Testis (tissue), 3 donors: ENCODE data around the gene PEX14. TPM values are rescaled to one million over a fixed set of nuclear protein-coding genes. Genes with fewer than 3 reads are reported as not detected.

Source experiments
- DNase-seq: peaks from one replicate; pipeline ENCODE4 v3.0.0-alpha.2; 2019
- H3K27ac ChIP-seq, 2 donors: fragments of 200-600 bp; sonication (generic); one replicate each; pipeline ENCODE4 v1.5.1; 2019
- H3K27me3 ChIP-seq: fragments of 200-600 bp; sonication (generic); one replicate; pipeline ENCODE4 v1.5.1; 2019
- H3K36me3 ChIP-seq: fragments of 200-600 bp; sonication (generic); one replicate; pipeline ENCODE4 v1.5.1; 2017; ENCODE audit warnings: low read depth; ENCODE audit errors: missing control alignments
- H3K4me1 ChIP-seq: fragments of 200-600 bp; sonication (generic); one replicate; pipeline ENCODE4 v1.5.1; 2019
- H3K4me3 ChIP-seq, 2 donors: fragments of 200-600 bp; sonication (generic); one replicate each; pipeline ENCODE4 v1.5.1; 2017 to 2019
- H3K9me3 ChIP-seq: fragments of 200-600 bp; sonication (generic); one replicate; pipeline ENCODE4 v1.5.1; 2017
- POLR2A ChIP-seq: fragments of 450-650 bp; IDR thresholded peaks from one replicate; pipeline ENCODE4 v1.6.1; 2017; ENCODE audit warnings: antibody characterized with exemption, mild to moderate bottlenecking, moderate library complexity
- WGBS, 2 donors: methylation state at CpG; one replicate each; pipeline ENCODE4 v1.1.5; 2018; 5-methylcytosine and 5-hydroxymethylcytosine counted together
- intact Hi-C: fragments of 100-400 bp; cut with DNase I; formaldehyde crosslinking; loops from one replicate; pipeline ENCODE4 v1.15.1; 2023; ENCODE audit warnings: low total_unique reads
- polyA plus RNA-seq: library from polyadenylated mRNA; stranded (reverse); fragments of 350-450 nt; fragmentation: Illumina TruSeq; extraction: RNeasy Lipid Tissue Mini Kit (QIAGEN cat#74804); gene quantifications from one replicate; pipeline ENCODE4 v1.2.3, GENCODE V29; 2014; ENCODE audit warnings: low read depth, low replicate concordance; ENCODE audit not compliant: insufficient read depth
- total RNA-seq, 2 donors: library from RNA; depleted of rRNA; stranded (reverse); fragments of >200 nt; gene quantifications; one replicate each; pipeline ENCODE4 v1.2.3, GENCODE V29; 2016
- TF ChIP-seq, protein P1 (sequence below), 3 experiments: fragments of 450-650 bp in 2 of 3; fragments of 200-600 bp in 1 of 3; sonication (generic) in 1 of 3; IDR thresholded peaks; one replicate each; pipeline ENCODE4 v1.5.1; 2016 to 2019; ENCODE audit warnings: antibody characterized with exemption in 3 of 3, mild to moderate bottlenecking in 2 of 3, moderate library complexity in 1 of 3

PEX14 gene
- total and polyA plus RNA-seq, 3 donors from 2014 or later: 28.6 to 39.8 (median 30.3) TPM

DNA sequence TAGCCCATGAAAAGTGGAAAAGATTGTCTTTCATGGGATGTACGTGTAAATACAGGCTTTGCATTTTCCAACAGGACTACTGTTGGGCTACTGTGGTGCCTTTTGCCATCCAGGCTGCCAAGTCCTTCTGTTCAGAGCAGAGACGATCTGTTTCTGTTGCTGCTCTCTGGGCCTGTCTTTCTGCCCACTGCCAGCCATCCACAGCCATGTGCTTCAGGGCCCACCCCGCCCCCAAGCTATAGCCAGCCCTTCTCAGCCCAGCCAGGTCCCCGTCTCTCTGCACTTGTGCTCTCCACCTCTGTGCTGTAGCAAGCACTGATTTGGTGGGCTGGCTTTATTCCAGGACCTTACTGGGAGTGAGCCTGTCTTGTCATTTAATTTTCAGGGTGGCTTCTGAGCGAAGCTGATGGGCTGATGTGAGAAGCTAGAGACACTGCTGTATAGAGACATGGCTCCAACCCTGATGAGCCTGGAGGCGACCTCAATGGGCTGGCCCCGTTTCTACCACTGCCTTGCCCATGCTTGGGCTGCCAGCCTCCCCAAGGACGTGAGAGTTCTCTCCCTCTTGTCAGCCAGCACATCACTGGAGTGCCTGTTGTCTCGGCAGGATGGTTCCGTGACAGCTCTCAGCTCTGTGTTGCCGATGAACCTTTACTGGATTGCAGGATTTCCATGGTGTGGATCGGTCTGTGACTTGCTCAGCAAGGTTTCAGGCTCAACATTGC, 137.8 kb downstream of the PEX14 start:
- intact Hi-C loops: no loop called here
- no peak for DNase-seq
- no peak for TF ChIP-seq POLR2A
- TF ChIP-seq, protein P1, sequence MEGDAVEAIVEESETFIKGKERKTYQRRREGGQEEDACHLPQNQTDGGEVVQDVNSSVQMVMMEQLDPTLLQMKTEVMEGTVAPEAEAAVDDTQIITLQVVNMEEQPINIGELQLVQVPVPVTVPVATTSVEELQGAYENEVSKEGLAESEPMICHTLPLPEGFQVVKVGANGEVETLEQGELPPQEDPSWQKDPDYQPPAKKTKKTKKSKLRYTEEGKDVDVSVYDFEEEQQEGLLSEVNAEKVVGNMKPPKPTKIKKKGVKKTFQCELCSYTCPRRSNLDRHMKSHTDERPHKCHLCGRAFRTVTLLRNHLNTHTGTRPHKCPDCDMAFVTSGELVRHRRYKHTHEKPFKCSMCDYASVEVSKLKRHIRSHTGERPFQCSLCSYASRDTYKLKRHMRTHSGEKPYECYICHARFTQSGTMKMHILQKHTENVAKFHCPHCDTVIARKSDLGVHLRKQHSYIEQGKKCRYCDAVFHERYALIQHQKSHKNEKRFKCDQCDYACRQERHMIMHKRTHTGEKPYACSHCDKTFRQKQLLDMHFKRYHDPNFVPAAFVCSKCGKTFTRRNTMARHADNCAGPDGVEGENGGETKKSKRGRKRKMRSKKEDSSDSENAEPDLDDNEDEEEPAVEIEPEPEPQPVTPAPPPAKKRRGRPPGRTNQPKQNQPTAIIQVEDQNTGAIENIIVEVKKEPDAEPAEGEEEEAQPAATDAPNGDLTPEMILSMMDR (IDR thresholded peaks at IDR 0.05): no peak

DNA sequence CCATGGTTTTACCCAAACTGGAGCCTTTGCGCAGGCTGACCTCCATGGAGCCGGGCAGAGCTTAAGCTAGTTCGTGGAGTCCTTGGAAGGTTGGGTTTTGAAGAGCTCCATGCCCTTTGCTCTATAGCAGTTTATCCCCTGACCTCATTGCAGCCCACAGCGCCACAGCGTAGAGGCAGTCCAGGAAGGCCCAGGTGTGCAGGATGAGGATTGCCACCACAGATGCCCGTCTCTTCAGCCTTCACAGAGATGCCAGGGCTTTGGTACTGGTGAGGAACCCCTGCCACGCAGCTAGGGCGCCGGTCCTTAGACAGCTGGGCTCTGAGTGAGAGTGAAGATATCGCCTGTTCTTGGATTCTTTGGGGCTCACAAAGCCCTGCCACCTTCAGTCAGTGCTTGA, 138.6 kb downstream of the PEX14 start:
- no peaks in the 10 kb centered on the region for H3K27me3 ChIP-seq
- TF ChIP-seq, protein P1 (IDR thresholded peaks at IDR 0.05): no peak
- no peak for TF ChIP-seq POLR2A
- no peaks in the 10 kb centered on the region for H3K9me3 ChIP-seq
- 92 to 98% methylated on average over 9 to 10 of the region's 10 CpGs for WGBS, 2 donors
- no peak overlapping the region for H3K4me3 ChIP-seq
- H3K4me1 ChIP-seq: no peaks in the 10 kb centered on the region
- intact Hi-C loops: no loop called here
- no peak for DNase-seq
- H3K27ac ChIP-seq: no peak overlapping the region
- H3K36me3 ChIP-seq: no peaks in the 10 kb centered on the region

More for the DNA sequence above, 137.8 kb downstream of the PEX14 start:
- no peak overlapping the region for H3K4me3 ChIP-seq
- no peak overlapping the region for H3K27ac ChIP-seq
- WGBS, 2 donors: 86% methylated on average over 12 of the region's 12 CpGs
- no peaks in the 10 kb centered on the region for H3K9me3 ChIP-seq
- H3K36me3 ChIP-seq: no peaks in the 10 kb centered on the region
- no peaks in the 10 kb centered on the region for H3K4me1 ChIP-seq
- H3K27me3 ChIP-seq: no peaks in the 10 kb centered on the region

DNA sequence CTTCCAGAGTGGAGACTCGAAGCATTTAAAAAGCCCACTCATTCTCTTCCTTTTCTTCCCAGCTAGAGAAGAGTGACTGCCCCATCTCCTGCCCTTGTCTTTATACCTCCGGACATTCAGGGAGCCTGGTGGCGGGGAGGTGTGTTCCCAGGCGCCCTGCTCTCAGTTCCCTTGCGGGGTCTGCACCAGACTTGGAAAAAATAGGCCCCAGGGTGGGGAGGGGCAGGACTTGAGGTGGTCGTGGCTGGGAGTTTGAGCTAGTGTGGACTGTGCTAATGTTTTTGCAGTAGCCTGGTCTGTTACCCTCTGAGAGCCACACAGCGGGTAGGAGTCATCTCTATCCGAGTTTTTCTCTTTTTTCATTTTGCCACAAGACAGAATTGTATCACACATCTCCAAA, 139.1 kb downstream of the PEX14 start:
- no peak for DNase-seq
- Histone ChIP-seq H3K27ac (no peak overlapping the region), H3K4me1 (no peaks in the 10 kb centered on the region), H3K9me3 (no peaks in the 10 kb centered on the region), H3K27me3 (no peaks in the 10 kb centered on the region), H3K36me3 (no peaks in the 10 kb centered on the region), H3K4me3 (no peak overlapping the region)
- 90 to 92% methylated on average over 8 of the region's 8 CpGs for WGBS, 2 donors
- no peak for TF ChIP-seq POLR2A
- TF ChIP-seq, protein P1 (IDR thresholded peaks at IDR 0.05): no peak
- intact Hi-C loops: no loop called here

DNA sequence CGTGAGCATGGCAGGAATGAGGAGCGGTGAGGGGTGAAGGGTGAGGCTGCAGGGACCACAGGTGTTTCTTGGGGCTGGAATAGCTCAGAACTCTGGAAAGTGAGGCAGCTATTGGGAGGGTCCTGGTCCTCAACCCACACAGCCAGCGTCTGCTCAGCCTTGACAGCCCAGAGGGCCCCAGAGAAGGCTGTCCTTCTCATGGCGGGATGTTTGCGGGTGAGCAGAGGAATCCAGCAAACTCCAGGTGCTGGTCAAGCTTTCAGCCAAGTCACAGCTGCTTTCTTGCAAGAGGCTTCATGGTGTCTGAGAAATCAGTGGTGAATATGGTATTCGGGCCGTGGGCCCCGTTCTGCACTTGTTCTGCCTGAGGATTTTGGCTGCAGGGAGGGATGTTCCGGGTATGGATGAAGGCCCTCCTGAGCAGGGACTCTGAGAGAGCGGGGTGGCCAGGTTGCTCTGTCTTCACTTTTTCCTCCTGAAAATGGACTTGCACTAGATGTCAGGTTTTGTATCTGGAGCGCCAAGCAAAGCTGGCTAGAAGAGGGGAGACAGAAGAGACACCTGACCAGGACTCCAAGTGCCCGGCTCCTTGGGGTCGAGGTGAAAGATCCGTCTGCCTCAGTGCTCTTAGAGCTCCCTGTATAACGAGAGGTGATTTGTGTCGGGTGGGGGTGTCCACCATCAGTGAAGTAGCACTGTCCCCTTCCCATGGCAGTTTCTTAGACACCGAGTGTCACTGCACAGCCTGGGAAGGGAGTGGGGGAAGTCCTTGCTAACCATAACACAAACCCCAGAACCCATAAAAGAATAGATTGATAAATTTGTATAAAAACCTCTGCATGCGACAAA, 139.9 kb downstream of the PEX14 start:
- Histone ChIP-seq H3K4me1 (no peaks in the 10 kb centered on the region), H3K27ac (no peak overlapping the region), H3K9me3 (no peaks in the 10 kb centered on the region), H3K4me3 (no peak overlapping the region), H3K27me3 (no peaks in the 10 kb centered on the region), H3K36me3 (no peaks in the 10 kb centered on the region)
- DNase-seq: no peak
- 90% methylated on average over 18 of the region's 18 CpGs for WGBS, 2 donors
- intact Hi-C loops: no loop called here
- no peak for TF ChIP-seq POLR2A
- TF ChIP-seq, protein P1 (IDR thresholded peaks at IDR 0.05): no peak
